HUDEP-2 (cell line): ENCODE measurements around the gene ZNF554.

Source experiments
- DNase-seq, 76 experiments: peaks; one replicate each; lab custom pipeline; 2025; ENCODE audit not compliant: unreplicated experiment in 76 of 76; lab: John Stamatoyannopoulos, UW

The ZNF554 gene

GRCh38 chr19:2823646-2824045 is 4.0 kb downstream of the ZNF554 start:
- no peak for DNase-seq

- no peak for DNase-seq
Observed at GRCh38 chr19:2824129-2824528, 4.5 kb downstream of the ZNF554 start.

- no peak for DNase-seq
Observed at GRCh38 chr19:2827022-2827421, 7.4 kb downstream of the ZNF554 start.

- no peak for DNase-seq
Observed at GRCh38 chr19:2827840-2828489, 8.3 kb downstream of the ZNF554 start.

- DNase-seq, result no peak
Observed at GRCh38 chr19:2834294-2834871, 14.7 kb downstream of the ZNF554 start.

- no peak for DNase-seq
Observed at GRCh38 chr19:2837430-2837829, 17.8 kb downstream of the ZNF554 start.

GRCh38 chr19:2840794-2841791 is 21.4 kb downstream of the ZNF554 start, which contains the start of gene ZNF555:
ZNF555 (plus strand) TSS chr19:2841475; CDS start chr19:2841573, 98 bp downstream.
- DNase-seq, result peak in 67 of 76 experiments; percentile 4 to 99 (median 94)

- no peak for DNase-seq
Observed at GRCh38 chr19:2841855-2842574, 22.3 kb downstream of the ZNF554 start.

GRCh38 chr19:2845107-2845506 is 25.4 kb downstream of the ZNF554 start:
- DNase-seq, result no peak

- no peak for DNase-seq
Observed at GRCh38 chr19:2846180-2846894, 26.7 kb downstream of the ZNF554 start.

GRCh38 chr19:2847507-2847906 is 27.8 kb downstream of the ZNF554 start:
- no peak for DNase-seq

- DNase-seq, result no peak
Observed at GRCh38 chr19:2848616-2849015, 28.9 kb downstream of the ZNF554 start.

- no peak for DNase-seq
Observed at GRCh38 chr19:2850256-2850925, 30.7 kb downstream of the ZNF554 start.

GRCh38 chr19:2852598-2852997 is 32.9 kb downstream of the ZNF554 start:
- DNase-seq, result no peak

GRCh38 chr19:2853015-2853606 is 33.4 kb downstream of the ZNF554 start:
- no peak for DNase-seq

GRCh38 chr19:2854849-2855248 is 35.2 kb downstream of the ZNF554 start:
- DNase-seq, result no peak

- DNase-seq, result no peak
Observed at GRCh38 chr19:2856457-2857050, 36.9 kb downstream of the ZNF554 start.

GRCh38 chr19:2858864-2859263 is 39.2 kb downstream of the ZNF554 start:
- DNase-seq, result no peak

GRCh38 chr19:2863816-2864215 is 44.1 kb downstream of the ZNF554 start:
- no peak for DNase-seq
